Heart left ventricle (tissue), 13 donors: Measurements from ENCODE around the gene JTB.

Experiments used
- POLR2A ChIP-seq, 2 donors: fragments of 450-650 bp; IDR thresholded peaks; one replicate each; pipeline ENCODE4 v1.6.1; 2017; ENCODE audit warnings: antibody characterized with exemption in 2 of 2, mild to moderate bottlenecking in 2 of 2, moderate library complexity in 2 of 2
- TF ChIP-seq, protein P1 (sequence below), 12 donors: fragments of 200-600 bp; sonication (generic) in 4 of 12; IDR thresholded peaks; one replicate each; pipeline versions ENCODE4 v1.5.0 to v1.8.0; 2018 to 2022; ENCODE audit warnings: antibody characterized with exemption in 12 of 12, mild to moderate bottlenecking in 5 of 12
- donor health status: ischemic (EF 13 %, LVEDD 7.1; RV severe dilation, severe dysfunction).
- donor health status: DM: no; HTN: yes; CAD: no.
- donor health status: DM: no; HTN: no; CAD: no.
- donor health status: ischemic (EF 25% LVEDD 6.9; RV normal size, moderate dysfunction).
- donor health status: ischemic (EF 25% LVEDD 5.7; RV mildly dilated, moderate dysfunction).
- donor health status: ischemic (EF 35%, LVEDD 5.7; RV mildly dilated, moderate dysfunction).
- donor health status: nonischemic (EF 11% LVEDD 7.7; RV severe dilation, severe dysfunction).
- donor health status: DM: yes; HTN: yes; CAD: no.
- donor health status: PGD.
- donor health status: ischemic (EF 29% LVEDD 5.4; RV normal size, mild dysfunction).
- donor health status: nonischemic (EF 23%, LVEDD 6.1; RV moderate dilation, normal function).

DNA sequence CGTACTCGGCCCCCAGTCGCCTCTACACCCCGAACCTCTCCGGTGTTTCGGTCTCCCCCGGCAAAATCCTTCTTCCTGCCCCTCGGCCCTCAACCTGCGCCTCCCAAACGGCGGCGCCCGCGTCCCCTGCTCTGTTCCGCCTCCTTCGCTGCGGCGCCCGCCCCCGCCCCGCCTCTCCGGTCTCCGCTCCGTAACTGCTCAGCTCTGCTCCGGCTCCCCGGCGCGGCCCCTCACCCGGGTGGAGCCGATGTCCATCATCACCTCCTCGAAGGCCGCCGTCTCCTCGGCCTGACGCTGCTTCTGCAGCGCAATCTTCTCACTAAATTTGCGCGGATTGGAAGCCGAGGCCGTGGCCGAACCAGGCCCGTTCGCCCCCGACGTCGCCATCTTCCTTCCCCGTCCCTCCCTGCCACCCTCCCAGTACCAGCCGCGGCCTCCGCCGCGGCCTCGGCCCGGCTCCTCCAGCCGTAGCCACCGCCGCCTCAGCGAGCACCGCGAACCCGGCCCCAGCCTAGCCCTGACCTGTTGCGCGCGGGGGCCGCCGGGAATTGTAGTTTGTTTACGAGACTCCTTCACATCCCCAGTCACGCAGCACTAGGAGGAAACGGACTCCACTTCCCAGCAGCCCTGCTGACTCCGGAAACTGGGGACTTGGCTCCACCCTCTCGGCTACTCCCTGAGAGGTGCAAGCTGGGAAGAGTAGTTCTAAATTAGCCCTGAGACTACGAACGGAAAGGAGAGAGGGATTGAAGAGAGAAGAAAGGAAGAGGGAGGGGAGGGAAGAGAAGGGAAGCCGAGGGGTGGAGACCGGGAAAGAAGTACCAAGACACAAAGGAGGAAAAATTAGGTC lies 19.1 kb downstream of the JTB start, which contains the start of gene CRTC2:
- TF ChIP-seq, protein P1, sequence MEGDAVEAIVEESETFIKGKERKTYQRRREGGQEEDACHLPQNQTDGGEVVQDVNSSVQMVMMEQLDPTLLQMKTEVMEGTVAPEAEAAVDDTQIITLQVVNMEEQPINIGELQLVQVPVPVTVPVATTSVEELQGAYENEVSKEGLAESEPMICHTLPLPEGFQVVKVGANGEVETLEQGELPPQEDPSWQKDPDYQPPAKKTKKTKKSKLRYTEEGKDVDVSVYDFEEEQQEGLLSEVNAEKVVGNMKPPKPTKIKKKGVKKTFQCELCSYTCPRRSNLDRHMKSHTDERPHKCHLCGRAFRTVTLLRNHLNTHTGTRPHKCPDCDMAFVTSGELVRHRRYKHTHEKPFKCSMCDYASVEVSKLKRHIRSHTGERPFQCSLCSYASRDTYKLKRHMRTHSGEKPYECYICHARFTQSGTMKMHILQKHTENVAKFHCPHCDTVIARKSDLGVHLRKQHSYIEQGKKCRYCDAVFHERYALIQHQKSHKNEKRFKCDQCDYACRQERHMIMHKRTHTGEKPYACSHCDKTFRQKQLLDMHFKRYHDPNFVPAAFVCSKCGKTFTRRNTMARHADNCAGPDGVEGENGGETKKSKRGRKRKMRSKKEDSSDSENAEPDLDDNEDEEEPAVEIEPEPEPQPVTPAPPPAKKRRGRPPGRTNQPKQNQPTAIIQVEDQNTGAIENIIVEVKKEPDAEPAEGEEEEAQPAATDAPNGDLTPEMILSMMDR (IDR thresholded peaks at IDR 0.05): peak in 1 of 12 donors; percentile 6
- peak in 1 of 2 donors; percentile 80 for TF ChIP-seq POLR2A (IDR thresholded peaks at IDR 0.05)
